GM23338 (cell line): ENCODE data around the gene COP1. TPM values are rescaled to one million over a fixed set of nuclear protein-coding genes. Genes with fewer than 3 reads are reported as not detected.

ENCODE experiments used
- ATAC-seq: fragments of 200-7000 bp; cut with Tn5 transposase; 3 replicates; pipeline ENCODE4 v1.9.1; 2020
- DNase-seq: peaks from one replicate; pipeline ENCODE4 v3.0.0-alpha.2; 2015; ENCODE audit warnings: low spot score
- H2AFZ ChIP-seq: fragments of 200-600 bp; sonication (generic); 2 replicates; pipeline ENCODE4 v1.8.0; 2016; ENCODE audit warnings: antibody characterized with exemption, mild to moderate bottlenecking, moderate library complexity
- H3F3A ChIP-seq: fragments of 200-600 bp; sonication (generic); replicated peaks from 2 replicates; pipeline ENCODE4 v1.8.0; 2017; ENCODE audit warnings: antibody characterized with exemption, mixed run types, low read depth
- H3K27ac ChIP-seq: fragments of 200-600 bp; sonication (generic); 2 replicates; pipeline ENCODE4 v1.6.1; 2016; ENCODE audit warnings: low read depth
- H3K27me3 ChIP-seq: fragments of 200-600 bp; sonication (generic); 2 replicates; pipeline ENCODE4 v1.8.0; 2016; ENCODE audit warnings: mild to moderate bottlenecking, mixed run types, moderate library complexity; ENCODE audit not compliant: insufficient read depth
- H3K36me3 ChIP-seq: fragments of 200-600 bp; sonication (generic); 2 replicates; pipeline ENCODE4 v1.8.0; 2016; ENCODE audit warnings: mild to moderate bottlenecking; ENCODE audit not compliant: insufficient read depth
- H3K4me1 ChIP-seq: fragments of 200-600 bp; sonication (generic); 2 replicates; pipeline ENCODE4 v1.8.0; 2016; ENCODE audit warnings: mild to moderate bottlenecking, moderate library complexity; ENCODE audit not compliant: insufficient read depth
- H3K4me2 ChIP-seq: fragments of 200-600 bp; sonication (generic); 2 replicates; pipeline ENCODE4 v1.7.1; 2017; ENCODE audit warnings: mixed run types
- H3K4me3 ChIP-seq: fragments of 200-600 bp; sonication (generic); 2 replicates; pipeline ENCODE4 v1.6.1; 2016; ENCODE audit warnings: mixed run types
- H3K79me2 ChIP-seq: fragments of 200-600 bp; sonication (generic); replicated peaks from 2 replicates; pipeline ENCODE4 v1.8.0; 2017; ENCODE audit warnings: mild to moderate bottlenecking; ENCODE audit not compliant: insufficient read depth
- H3K9me2 ChIP-seq: fragments of 200-600 bp; sonication (generic); 2 replicates; pipeline ENCODE4 v1.8.0; 2017; ENCODE audit not compliant: insufficient read depth
- H4K20me1 ChIP-seq: fragments of 200-600 bp; sonication (generic); replicated peaks from 2 replicates; pipeline ENCODE4 v1.8.0; 2017; ENCODE audit warnings: mild to moderate bottlenecking; ENCODE audit not compliant: insufficient read depth
- H3K27ac Mint-ChIP-seq: 2 replicates; pipeline ENCODE4 v1.8.0; 2020; ENCODE audit warnings: inconsistent platforms, mild to moderate bottlenecking, moderate library complexity, mixed read lengths
- H3K27me3 Mint-ChIP-seq: 3 replicates; pipeline ENCODE4 v1.8.0; 2022; ENCODE audit warnings: low read depth, mild to moderate bottlenecking, moderate library complexity, mixed read lengths, inconsistent platforms; ENCODE audit not compliant: insufficient read depth, poor library complexity
- H3K36me3 Mint-ChIP-seq: 3 replicates; pipeline ENCODE4 v1.8.0; 2021; ENCODE audit warnings: low read depth, mild to moderate bottlenecking, inconsistent platforms, moderate library complexity, mixed read lengths
- H3K4me1 Mint-ChIP-seq: 3 replicates; pipeline ENCODE4 v1.8.0; 2020; ENCODE audit warnings: mild to moderate bottlenecking, inconsistent platforms, mixed read lengths
- H3K4me3 Mint-ChIP-seq: 3 replicates; pipeline ENCODE4 v1.8.0; 2021; ENCODE audit warnings: moderate library complexity, mild to moderate bottlenecking, inconsistent platforms, mixed read lengths
- H3K9me3 Mint-ChIP-seq: 3 replicates; pipeline ENCODE4 v1.8.0; 2020; ENCODE audit warnings: moderate library complexity, mild to moderate bottlenecking, inconsistent platforms, mixed read lengths
- CREB1 ChIP-seq: fragments of 250-450 bp; sonication (Bioruptor Pico); IDR thresholded peaks from 2 replicates; pipeline ENCODE4 v1.5.0; 2020; ENCODE audit warnings: low read depth, mild to moderate bottlenecking, moderate library complexity
- EZH2 ChIP-seq: fragments of 200-600 bp; sonication (generic); IDR thresholded peaks from one replicate; pipeline ENCODE4 v1.8.0; 2017; ENCODE audit warnings: antibody characterized with exemption, mild to moderate bottlenecking, low read depth; ENCODE audit not compliant: unreplicated experiment
- EZH2phosphoT487 ChIP-seq: fragments of 200-600 bp; sonication (generic); IDR thresholded peaks from one replicate; pipeline ENCODE4 v1.8.1; 2018; ENCODE audit warnings: antibody characterized with exemption; ENCODE audit not compliant: unreplicated experiment
- JUNB ChIP-seq: IDR thresholded peaks from one replicate; pipeline ENCODE4 v1.6.1; 2016; ENCODE audit warnings: antibody characterized with exemption; ENCODE audit not compliant: unreplicated experiment
- NANOG ChIP-seq: IDR thresholded peaks from 2 replicates; pipeline ENCODE4 v1.6.1; 2016; ENCODE audit warnings: antibody characterized with exemption, borderline replicate concordance
- POLR2AphosphoS5 ChIP-seq: IDR thresholded peaks from 2 replicates; pipeline ENCODE4 v1.6.1; 2016; ENCODE audit warnings: antibody characterized with exemption, low read depth
- STAT1 ChIP-seq: IDR thresholded peaks from one replicate; pipeline ENCODE4 v1.6.1; 2016; ENCODE audit warnings: antibody characterized with exemption; ENCODE audit not compliant: unreplicated experiment
- ZNF114 ChIP-seq: fragments of 250-450 bp; sonication (Bioruptor Pico); IDR thresholded peaks from 2 replicates; pipeline ENCODE4 v1.5.0; 2020; ENCODE audit warnings: mild to moderate bottlenecking, moderate library complexity
- ZNF331 ChIP-seq: fragments of 250-450 bp; sonication (Bioruptor Pico); IDR thresholded peaks from 2 replicates; pipeline ENCODE4 v1.5.0; 2020; ENCODE audit warnings: low read depth, mild to moderate bottlenecking, moderate library complexity
- polyA plus RNA-seq: library from polyadenylated mRNA; unstranded; fragments of >200 nt; fragmentation: Nextera tagmentation; extraction: Ambion mirVana; gene quantifications from 2 replicates; pipeline ENCODE4 v1.2.1, GENCODE V29; 2016
- total RNA-seq: library from RNA; depleted of rRNA; stranded (reverse); fragments of >200 nt; shearing (Covaris generic); gene quantifications from 2 replicates; pipeline ENCODE4 v1.2.3, GENCODE V29; 2014
- TF ChIP-seq, protein P1 (sequence below): fragments of 250-450 bp; sonication (Bioruptor Pico); IDR thresholded peaks from 2 replicates; pipeline ENCODE4 v1.5.0; 2020; ENCODE audit warnings: mild to moderate bottlenecking, moderate library complexity
- TF ChIP-seq, protein P2 (sequence below): IDR thresholded peaks from 2 replicates; pipeline ENCODE4 v1.6.1; 2016; ENCODE audit warnings: antibody characterized with exemption
- TF ChIP-seq, protein P3 (sequence below): IDR thresholded peaks from one replicate; pipeline ENCODE4 v1.6.1; 2018; ENCODE audit warnings: antibody characterized with exemption; ENCODE audit not compliant: unreplicated experiment
- TF ChIP-seq, protein P4 (sequence below), 2 experiments: fragments of 200-600 bp in 1 of 2; sonication (generic) in 1 of 2; conservative IDR thresholded peaks; 2 replicates each; pipeline versions ENCODE4 v1.5.1 to v1.6.1; 2016 to 2017; ENCODE audit warnings: antibody characterized with exemption in 2 of 2, low read depth in 2 of 2, mild to moderate bottlenecking in 2 of 2, moderate library complexity in 1 of 2

Gene COP1
- total and polyA plus RNA-seq, 2 experiments from 2014 or later, result 54.0 to 54.9 TPM

DNA sequence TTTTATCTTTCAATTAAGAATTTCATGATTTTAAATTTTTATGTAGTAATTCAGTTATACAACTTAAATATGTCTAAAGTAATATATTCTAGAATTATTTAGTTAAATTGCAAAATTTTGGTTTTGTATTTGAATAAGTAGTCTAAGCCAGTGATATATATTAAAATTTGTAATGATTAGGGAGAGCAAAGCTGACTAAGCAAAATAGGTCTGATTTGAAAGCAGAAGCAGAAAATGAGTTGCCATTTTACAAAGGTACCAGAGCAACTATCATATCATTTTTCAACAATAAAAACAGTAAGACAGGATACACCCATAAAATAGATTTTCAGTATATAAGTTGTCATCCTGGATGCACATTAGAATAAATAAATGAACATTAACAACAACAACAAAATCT is 177.9 kb downstream of the COP1 start:
- Mint-ChIP-seq H3K36me3 (no peaks in the 10 kb centered on the region), H3K4me3 (no peak overlapping the region), H3K27me3 (peaks cover 2% of the 10 kb centered on the region), H3K4me1 (no peaks in the 10 kb centered on the region), H3K9me3 (no peaks in the 10 kb centered on the region), H3K27ac (no peak overlapping the region)
- Histone ChIP-seq H3K4me2 (no peak overlapping the region), H3K79me2 (no peaks in the 10 kb centered on the region), H2AFZ (no peak overlapping the region), H3K4me3 (no peak overlapping the region), H3K27me3 (no peaks in the 10 kb centered on the region), H3K9me2 (no peaks in the 10 kb centered on the region), H3K27ac (no peak overlapping the region), H3F3A (no peaks in the 10 kb centered on the region), H3K4me1 (no peaks in the 10 kb centered on the region), H4K20me1 (no peaks in the 10 kb centered on the region), H3K36me3 (no peaks in the 10 kb centered on the region)
- DNase-seq (no peak), ATAC-seq (no peak)
- TF ChIP-seq ZNF114 (no peak), JUNB (no peak), CREB1 (no peak), EZH2phosphoT487 (no peak), EZH2 (no peak), NANOG (no peak), POLR2AphosphoS5 (no peak), ZNF331 (CRISPR knock-in tag) (no peak), STAT1 (no peak)
- TF ChIP-seq, protein P1, sequence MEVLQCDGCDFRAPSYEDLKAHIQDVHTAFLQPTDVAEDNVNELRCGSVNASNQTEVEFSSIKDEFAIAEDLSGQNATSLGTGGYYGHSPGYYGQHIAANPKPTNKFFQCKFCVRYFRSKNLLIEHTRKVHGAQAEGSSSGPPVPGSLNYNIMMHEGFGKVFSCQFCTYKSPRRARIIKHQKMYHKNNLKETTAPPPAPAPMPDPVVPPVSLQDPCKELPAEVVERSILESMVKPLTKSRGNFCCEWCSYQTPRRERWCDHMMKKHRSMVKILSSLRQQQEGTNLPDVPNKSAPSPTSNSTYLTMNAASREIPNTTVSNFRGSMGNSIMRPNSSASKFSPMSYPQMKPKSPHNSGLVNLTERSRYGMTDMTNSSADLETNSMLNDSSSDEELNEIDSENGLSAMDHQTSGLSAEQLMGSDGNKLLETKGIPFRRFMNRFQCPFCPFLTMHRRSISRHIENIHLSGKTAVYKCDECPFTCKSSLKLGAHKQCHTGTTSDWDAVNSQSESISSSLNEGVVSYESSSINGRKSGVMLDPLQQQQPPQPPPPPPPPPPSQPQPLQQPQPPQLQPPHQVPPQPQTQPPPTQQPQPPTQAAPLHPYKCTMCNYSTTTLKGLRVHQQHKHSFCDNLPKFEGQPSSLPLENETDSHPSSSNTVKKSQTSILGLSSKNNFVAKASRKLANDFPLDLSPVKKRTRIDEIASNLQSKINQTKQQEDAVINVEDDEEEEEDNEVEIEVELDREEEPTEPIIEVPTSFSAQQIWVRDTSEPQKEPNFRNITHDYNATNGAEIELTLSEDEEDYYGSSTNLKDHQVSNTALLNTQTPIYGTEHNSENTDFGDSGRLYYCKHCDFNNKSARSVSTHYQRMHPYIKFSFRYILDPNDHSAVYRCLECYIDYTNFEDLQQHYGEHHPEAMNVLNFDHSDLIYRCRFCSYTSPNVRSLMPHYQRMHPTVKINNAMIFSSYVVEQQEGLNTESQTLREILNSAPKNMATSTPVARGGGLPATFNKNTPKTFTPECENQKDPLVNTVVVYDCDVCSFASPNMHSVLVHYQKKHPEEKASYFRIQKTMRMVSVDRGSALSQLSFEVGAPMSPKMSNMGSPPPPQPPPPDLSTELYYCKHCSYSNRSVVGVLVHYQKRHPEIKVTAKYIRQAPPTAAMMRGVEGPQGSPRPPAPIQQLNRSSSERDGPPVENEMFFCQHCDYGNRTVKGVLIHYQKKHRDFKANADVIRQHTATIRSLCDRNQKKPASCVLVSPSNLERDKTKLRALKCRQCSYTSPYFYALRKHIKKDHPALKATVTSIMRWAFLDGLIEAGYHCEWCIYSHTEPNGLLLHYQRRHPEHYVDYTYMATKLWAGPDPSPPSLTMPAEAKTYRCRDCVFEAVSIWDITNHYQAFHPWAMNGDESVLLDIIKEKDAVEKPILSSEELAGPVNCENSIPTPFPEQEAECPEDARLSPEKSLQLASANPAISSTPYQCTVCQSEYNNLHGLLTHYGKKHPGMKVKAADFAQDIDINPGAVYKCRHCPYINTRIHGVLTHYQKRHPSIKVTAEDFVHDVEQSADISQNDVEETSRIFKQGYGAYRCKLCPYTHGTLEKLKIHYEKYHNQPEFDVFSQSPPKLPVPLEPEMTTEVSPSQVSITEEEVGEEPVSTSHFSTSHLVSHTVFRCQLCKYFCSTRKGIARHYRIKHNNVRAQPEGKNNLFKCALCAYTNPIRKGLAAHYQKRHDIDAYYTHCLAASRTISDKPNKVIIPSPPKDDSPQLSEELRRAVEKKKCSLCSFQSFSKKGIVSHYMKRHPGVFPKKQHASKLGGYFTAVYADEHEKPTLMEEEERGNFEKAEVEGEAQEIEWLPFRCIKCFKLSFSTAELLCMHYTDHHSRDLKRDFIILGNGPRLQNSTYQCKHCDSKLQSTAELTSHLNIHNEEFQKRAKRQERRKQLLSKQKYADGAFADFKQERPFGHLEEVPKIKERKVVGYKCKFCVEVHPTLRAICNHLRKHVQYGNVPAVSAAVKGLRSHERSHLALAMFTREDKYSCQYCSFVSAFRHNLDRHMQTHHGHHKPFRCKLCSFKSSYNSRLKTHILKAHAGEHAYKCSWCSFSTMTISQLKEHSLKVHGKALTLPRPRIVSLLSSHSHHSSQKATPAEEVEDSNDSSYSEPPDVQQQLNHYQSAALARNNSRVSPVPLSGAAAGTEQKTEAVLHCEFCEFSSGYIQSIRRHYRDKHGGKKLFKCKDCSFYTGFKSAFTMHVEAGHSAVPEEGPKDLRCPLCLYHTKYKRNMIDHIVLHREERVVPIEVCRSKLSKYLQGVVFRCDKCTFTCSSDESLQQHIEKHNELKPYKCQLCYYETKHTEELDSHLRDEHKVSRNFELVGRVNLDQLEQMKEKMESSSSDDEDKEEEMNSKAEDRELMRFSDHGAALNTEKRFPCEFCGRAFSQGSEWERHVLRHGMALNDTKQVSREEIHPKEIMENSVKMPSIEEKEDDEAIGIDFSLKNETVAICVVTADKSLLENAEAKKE (CRISPR knock-in tag), result no peak
- TF ChIP-seq, protein P2, sequence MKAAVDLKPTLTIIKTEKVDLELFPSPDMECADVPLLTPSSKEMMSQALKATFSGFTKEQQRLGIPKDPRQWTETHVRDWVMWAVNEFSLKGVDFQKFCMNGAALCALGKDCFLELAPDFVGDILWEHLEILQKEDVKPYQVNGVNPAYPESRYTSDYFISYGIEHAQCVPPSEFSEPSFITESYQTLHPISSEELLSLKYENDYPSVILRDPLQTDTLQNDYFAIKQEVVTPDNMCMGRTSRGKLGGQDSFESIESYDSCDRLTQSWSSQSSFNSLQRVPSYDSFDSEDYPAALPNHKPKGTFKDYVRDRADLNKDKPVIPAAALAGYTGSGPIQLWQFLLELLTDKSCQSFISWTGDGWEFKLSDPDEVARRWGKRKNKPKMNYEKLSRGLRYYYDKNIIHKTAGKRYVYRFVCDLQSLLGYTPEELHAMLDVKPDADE, result no peak
- TF ChIP-seq, protein P3, sequence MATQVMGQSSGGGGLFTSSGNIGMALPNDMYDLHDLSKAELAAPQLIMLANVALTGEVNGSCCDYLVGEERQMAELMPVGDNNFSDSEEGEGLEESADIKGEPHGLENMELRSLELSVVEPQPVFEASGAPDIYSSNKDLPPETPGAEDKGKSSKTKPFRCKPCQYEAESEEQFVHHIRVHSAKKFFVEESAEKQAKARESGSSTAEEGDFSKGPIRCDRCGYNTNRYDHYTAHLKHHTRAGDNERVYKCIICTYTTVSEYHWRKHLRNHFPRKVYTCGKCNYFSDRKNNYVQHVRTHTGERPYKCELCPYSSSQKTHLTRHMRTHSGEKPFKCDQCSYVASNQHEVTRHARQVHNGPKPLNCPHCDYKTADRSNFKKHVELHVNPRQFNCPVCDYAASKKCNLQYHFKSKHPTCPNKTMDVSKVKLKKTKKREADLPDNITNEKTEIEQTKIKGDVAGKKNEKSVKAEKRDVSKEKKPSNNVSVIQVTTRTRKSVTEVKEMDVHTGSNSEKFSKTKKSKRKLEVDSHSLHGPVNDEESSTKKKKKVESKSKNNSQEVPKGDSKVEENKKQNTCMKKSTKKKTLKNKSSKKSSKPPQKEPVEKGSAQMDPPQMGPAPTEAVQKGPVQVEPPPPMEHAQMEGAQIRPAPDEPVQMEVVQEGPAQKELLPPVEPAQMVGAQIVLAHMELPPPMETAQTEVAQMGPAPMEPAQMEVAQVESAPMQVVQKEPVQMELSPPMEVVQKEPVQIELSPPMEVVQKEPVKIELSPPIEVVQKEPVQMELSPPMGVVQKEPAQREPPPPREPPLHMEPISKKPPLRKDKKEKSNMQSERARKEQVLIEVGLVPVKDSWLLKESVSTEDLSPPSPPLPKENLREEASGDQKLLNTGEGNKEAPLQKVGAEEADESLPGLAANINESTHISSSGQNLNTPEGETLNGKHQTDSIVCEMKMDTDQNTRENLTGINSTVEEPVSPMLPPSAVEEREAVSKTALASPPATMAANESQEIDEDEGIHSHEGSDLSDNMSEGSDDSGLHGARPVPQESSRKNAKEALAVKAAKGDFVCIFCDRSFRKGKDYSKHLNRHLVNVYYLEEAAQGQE, result no peak
- TF ChIP-seq, protein P4, sequence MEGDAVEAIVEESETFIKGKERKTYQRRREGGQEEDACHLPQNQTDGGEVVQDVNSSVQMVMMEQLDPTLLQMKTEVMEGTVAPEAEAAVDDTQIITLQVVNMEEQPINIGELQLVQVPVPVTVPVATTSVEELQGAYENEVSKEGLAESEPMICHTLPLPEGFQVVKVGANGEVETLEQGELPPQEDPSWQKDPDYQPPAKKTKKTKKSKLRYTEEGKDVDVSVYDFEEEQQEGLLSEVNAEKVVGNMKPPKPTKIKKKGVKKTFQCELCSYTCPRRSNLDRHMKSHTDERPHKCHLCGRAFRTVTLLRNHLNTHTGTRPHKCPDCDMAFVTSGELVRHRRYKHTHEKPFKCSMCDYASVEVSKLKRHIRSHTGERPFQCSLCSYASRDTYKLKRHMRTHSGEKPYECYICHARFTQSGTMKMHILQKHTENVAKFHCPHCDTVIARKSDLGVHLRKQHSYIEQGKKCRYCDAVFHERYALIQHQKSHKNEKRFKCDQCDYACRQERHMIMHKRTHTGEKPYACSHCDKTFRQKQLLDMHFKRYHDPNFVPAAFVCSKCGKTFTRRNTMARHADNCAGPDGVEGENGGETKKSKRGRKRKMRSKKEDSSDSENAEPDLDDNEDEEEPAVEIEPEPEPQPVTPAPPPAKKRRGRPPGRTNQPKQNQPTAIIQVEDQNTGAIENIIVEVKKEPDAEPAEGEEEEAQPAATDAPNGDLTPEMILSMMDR (conservative IDR thresholded peaks at IDR 0.05; ENCODE audit: low read depth in 2 of 2), result no peak
